ENCODE results near the gene MTG2. TPM values are rescaled to one million over a fixed set of nuclear protein-coding genes. Genes with fewer than 3 reads are reported as not detected.

Gene MTG2
- total RNA-seq, 1 donor from 2014 or later, result 31.5 TPM

GRCh38 chr20:62220666-62221568, 38.1 kb downstream of the MTG2 start:
- peaks cover 6% of the 10 kb centered on the region for H4K20me1 ChIP-seq (ENCODE audit: insufficient read depth, low read length)
- H3K36me3 ChIP-seq (ENCODE audit: insufficient read depth, low read length), result no peaks in the 10 kb centered on the region
- H3K79me2 ChIP-seq (ENCODE audit: insufficient read depth, low read length), result no peaks in the 10 kb centered on the region
- H3K27me3 Mint-ChIP-seq (ENCODE audit: low read depth, unreplicated experiment), result peaks cover 67% of the 10 kb centered on the region
- H2AFZ ChIP-seq (ENCODE audit: low read depth, low read length), result no peak overlapping the region
- FAIRE-seq (no peak), DNase-seq (ENCODE audit: low read depth) (no peak)
- H3K27me3 ChIP-seq (ENCODE audit: insufficient read depth, low read length), result peaks cover 43% of the 10 kb centered on the region
- no peak overlapping the region for H3K27ac Mint-ChIP-seq (ENCODE audit: unreplicated experiment)
- peak overlapping the region; percentile 50 for H3K4me2 ChIP-seq (ENCODE audit: low read length)
- H3K27ac ChIP-seq (ENCODE audit: low read depth, low read length), result no peak overlapping the region
- TF ChIP-seq EZH2 (IDR thresholded peaks at IDR 0.05; ENCODE audit: insufficient read depth, low read length), result peak; percentile 70
- no peak for TF ChIP-seq CTCF (IDR thresholded peaks at IDR 0.05; ENCODE audit: insufficient read depth, low read depth, low read length)
- peaks cover 2% of the 10 kb centered on the region for H3K4me1 Mint-ChIP-seq (ENCODE audit: low read depth, unreplicated experiment)
- H3K9me3 Mint-ChIP-seq (ENCODE audit: unreplicated experiment), result peaks cover 2% of the 10 kb centered on the region
- H3K9me3 ChIP-seq (ENCODE audit: insufficient read depth, low read depth, low read length), result no peaks in the 10 kb centered on the region
- H3K4me3 Mint-ChIP-seq (ENCODE audit: unreplicated experiment), result peak overlapping the region; percentile 54
- no peak overlapping the region for H3K4me3 ChIP-seq (ENCODE audit: insufficient read depth, low read depth, low read length)
- no peaks in the 10 kb centered on the region for H3K4me1 ChIP-seq (ENCODE audit: insufficient read depth, low read length)
- H3K36me3 Mint-ChIP-seq (ENCODE audit: low read depth, unreplicated experiment), result no peaks in the 10 kb centered on the region
- H3K9ac ChIP-seq (ENCODE audit: low read length), result no peak overlapping the region

GRCh38 chr20:62222266-62222850, 39.5 kb downstream of the MTG2 start:
- Mint-ChIP-seq H3K27ac (ENCODE audit: unreplicated experiment) (no peak overlapping the region), H3K9me3 (ENCODE audit: unreplicated experiment) (peaks cover 2% of the 10 kb centered on the region), H3K36me3 (ENCODE audit: low read depth, unreplicated experiment) (no peaks in the 10 kb centered on the region), H3K4me3 (ENCODE audit: unreplicated experiment) (no peak overlapping the region), H3K27me3 (ENCODE audit: low read depth, unreplicated experiment) (peaks cover 70% of the 10 kb centered on the region), H3K4me1 (ENCODE audit: low read depth, unreplicated experiment) (peaks cover 2% of the 10 kb centered on the region)
- Histone ChIP-seq H3K36me3 (ENCODE audit: insufficient read depth, low read length) (no peaks in the 10 kb centered on the region), H3K27me3 (ENCODE audit: insufficient read depth, low read length) (peaks cover 39% of the 10 kb centered on the region), H2AFZ (ENCODE audit: low read depth, low read length) (no peak overlapping the region), H3K4me1 (ENCODE audit: insufficient read depth, low read length) (no peaks in the 10 kb centered on the region), H4K20me1 (ENCODE audit: insufficient read depth, low read length) (peaks cover 6% of the 10 kb centered on the region), H3K9ac (ENCODE audit: low read length) (no peak overlapping the region), H3K4me3 (ENCODE audit: insufficient read depth, low read depth, low read length) (no peak overlapping the region), H3K4me2 (ENCODE audit: low read length) (no peak overlapping the region), H3K27ac (ENCODE audit: low read depth, low read length) (no peak overlapping the region), H3K79me2 (ENCODE audit: insufficient read depth, low read length) (no peaks in the 10 kb centered on the region), H3K9me3 (ENCODE audit: insufficient read depth, low read depth, low read length) (no peaks in the 10 kb centered on the region)
- FAIRE-seq, result no peak
- no peak for TF ChIP-seq CTCF (IDR thresholded peaks at IDR 0.05; ENCODE audit: insufficient read depth, low read depth, low read length)
- no peak for TF ChIP-seq EZH2 (IDR thresholded peaks at IDR 0.05; ENCODE audit: insufficient read depth, low read length)
- DNase-seq (ENCODE audit: low read depth), result no peak

Data from astrocyte (in vitro differentiated cells and primary cell).